Transverse colon (tissue), 3 donors: ENCODE results near the gene PRDM1.

ENCODE experiments used
- EP300 ChIP-seq: sonication (generic); formaldehyde crosslinking; IDR thresholded peaks from one replicate; pipeline ENCODE4 v1.6.1; 2017; ENCODE audit warnings: antibody characterized with exemption, low read depth
- POLR2A ChIP-seq: fragments of 450-650 bp; IDR thresholded peaks from one replicate; pipeline ENCODE4 v1.6.1; 2016; ENCODE audit warnings: antibody characterized with exemption, mild to moderate bottlenecking, moderate library complexity
- TF ChIP-seq, protein P1 (sequence below), 5 experiments: fragments of 200-600 bp in 3 of 5; fragments of 450-650 bp in 2 of 5; sonication (generic) in 3 of 5; IDR thresholded peaks; 1 replicate in 2 of 5; 2 replicates in 3 of 5; pipeline ENCODE4 v1.5.1; 2016 to 2017; ENCODE audit warnings: antibody characterized with exemption in 5 of 5, inconsistent platforms in 3 of 5, mild to moderate bottlenecking in 2 of 5, moderate library complexity in 1 of 5

DNA sequence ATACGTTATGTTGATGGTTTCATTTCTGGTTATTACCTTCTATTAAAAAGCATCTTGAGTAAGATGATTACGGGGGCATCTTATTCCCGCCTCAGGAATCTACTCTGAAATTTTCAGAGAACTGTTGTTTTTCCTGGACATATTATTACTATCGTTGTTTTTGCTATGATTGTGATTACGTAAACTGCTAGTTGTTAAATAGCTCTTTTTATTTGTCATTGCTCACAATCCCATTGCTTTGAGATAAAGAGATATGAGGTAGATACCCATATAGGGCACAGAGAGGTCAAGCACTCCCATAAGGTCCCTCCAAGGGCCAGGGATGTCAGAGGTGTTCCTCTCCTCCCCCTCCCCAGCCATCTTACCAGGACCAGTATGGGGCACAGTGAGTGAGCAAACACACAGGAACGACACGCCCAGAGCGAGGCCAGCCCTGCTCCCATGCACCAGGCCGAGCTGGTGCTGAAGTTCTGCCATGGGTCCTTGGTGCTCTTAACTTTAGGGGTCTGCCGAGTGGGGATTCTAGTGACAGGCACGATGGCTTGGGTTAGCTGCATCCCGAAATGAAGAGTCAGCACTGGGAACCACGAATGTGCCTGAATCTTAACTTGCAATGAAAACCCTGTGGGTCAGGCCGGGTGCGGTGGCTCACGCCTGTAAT is 49.9 kb downstream of the PRDM1 start:
- TF ChIP-seq EP300: no peak
- no peak for TF ChIP-seq POLR2A
- TF ChIP-seq, protein P1, sequence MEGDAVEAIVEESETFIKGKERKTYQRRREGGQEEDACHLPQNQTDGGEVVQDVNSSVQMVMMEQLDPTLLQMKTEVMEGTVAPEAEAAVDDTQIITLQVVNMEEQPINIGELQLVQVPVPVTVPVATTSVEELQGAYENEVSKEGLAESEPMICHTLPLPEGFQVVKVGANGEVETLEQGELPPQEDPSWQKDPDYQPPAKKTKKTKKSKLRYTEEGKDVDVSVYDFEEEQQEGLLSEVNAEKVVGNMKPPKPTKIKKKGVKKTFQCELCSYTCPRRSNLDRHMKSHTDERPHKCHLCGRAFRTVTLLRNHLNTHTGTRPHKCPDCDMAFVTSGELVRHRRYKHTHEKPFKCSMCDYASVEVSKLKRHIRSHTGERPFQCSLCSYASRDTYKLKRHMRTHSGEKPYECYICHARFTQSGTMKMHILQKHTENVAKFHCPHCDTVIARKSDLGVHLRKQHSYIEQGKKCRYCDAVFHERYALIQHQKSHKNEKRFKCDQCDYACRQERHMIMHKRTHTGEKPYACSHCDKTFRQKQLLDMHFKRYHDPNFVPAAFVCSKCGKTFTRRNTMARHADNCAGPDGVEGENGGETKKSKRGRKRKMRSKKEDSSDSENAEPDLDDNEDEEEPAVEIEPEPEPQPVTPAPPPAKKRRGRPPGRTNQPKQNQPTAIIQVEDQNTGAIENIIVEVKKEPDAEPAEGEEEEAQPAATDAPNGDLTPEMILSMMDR (IDR thresholded peaks at IDR 0.05): no peak
